ENCODE data around the gene NPIPA1.
"Not testable (repeated sequence)": the region's sequence is repeated elsewhere in the genome, so short reads cannot be mapped to it uniquely, and the experiment has no call there.

Gene NPIPA1

GRCh38 chr16:14978908-14979307 lies 41.7 kb downstream of the NPIPA1 start:
- not testable (repeated sequence) for DNase-seq

GRCh38 chr16:14981234-14981633 lies 44.0 kb downstream of the NPIPA1 start:
- not testable (repeated sequence) for DNase-seq

DNA sequence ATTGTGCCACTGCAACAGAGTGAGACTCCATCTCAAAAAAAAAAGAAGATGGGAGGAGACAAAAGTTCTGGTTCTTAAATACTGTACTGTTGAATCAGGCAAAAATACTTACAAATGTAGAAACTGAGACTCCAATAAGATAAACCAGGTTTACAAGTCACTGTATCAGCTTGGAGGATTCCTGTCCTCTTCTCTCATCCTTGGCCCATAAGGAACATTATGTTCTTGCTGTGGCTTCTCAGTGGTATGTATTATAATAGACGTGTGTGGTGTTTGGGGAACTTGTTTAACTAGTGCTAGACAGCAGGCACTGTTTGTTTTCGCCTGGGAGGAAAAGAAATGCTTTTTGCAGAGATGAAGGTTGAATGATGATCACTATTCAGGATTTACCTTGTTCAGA lies 45.3 kb downstream of the NPIPA1 start:
- DNase-seq = not testable (repeated sequence)

DNA sequence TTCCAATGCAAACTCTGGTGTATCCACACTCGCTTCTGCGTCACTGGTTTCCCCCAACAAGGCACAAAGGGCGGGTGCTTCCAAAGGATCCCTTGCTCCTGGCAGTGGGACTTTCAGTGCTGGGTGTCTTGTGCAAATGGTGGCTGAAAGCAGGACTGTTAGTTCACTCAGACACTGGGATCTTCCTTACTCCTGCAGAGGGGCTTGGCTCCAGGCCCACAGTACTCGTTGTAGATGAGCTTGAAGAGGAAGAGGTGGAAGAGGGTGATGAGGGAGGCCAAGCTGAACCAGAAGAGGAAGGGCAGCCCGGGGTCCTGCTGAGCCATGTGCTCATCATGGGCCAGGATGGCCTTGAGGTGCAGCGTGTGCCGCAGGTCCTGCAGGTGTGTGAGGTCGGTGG lies 50.8 kb downstream of the NPIPA1 start:
- not testable (repeated sequence) for DNase-seq

GRCh38 chr16:14988661-14989191 lies 51.5 kb downstream of the NPIPA1 start:
- DNase-seq = not testable (repeated sequence)

GRCh38 chr16:14989291-14990281 lies 52.3 kb downstream of the NPIPA1 start:
- not testable (repeated sequence) for DNase-seq

DNA sequence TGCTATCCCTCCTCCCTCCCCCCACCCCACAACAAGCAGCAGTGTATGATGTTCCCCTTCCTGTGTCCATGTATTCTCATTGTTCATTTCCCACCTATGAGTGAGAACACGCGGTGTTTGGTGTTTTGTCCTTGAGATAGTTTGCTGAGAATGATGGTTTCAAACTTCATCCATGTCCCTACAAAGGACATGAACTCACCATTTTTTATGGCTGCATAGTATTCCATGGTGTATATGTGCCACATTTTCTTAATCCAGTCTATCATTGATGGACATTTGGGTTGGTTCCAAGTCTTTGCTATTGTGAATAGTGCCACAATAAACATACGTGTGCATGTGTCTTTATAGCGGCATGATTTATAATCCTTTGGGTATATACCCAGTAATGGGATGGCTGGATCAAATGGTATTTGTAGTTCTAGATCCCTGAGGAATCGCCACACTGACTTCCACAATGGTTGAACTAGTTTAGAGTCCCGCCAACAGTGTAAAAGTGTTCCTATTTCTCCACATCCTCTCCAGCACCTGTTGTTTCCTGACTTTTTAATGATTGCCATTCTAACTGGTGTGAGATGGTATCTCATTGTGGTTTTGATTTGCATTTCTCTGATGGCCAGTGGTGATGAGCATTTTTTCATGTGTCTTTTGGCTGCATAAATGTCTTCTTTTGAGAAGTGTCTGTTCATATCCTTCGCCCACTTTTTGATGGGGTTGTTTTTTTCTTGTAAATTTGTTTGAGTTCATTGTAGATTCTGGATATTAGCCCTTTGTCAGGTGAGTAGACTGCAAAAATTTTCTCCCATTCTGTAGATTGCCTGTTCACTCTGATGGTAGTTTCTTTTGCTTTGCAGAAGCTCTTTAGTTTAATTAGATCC lies 56.3 kb downstream of the NPIPA1 start:
- not testable (repeated sequence) for DNase-seq

DNA sequence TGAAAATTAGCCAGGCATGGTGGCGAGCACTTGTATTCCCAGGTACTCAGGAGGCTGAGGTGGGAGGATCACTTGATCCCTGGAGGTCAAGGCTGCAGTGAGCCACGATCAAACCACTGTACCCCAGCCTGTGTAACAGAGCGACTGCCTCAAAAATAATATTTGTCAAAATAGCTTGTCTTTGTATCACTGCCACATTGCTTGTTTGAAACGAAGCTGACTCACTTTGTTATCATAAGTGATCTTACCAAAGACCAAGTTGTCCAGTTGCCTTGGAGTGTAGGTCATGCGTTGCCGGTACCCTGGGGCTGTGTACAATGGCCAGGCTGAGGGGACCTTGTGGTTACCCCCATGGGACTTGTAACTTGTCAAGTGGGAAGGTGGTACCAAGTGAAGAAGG lies 59.5 kb downstream of the NPIPA1 start:
- DNase-seq = not testable (repeated sequence)

GRCh38 chr16:14998300-14998699 lies 61.1 kb downstream of the NPIPA1 start:
- DNase-seq = not testable (repeated sequence)

GRCh38 chr16:14999845-15000244 lies 62.6 kb downstream of the NPIPA1 start:
- not testable (repeated sequence) for DNase-seq

All from activated naive CD4-positive, alpha-beta T cell (primary cell).